Loucy (cell line): ENCODE results near the gene CHST11.

Experiments used
- H2AFZ ChIP-seq: fragments of 200-600 bp; sonication (generic); 2 replicates; pipeline ENCODE4 v1.6.0; 2016; ENCODE audit warnings: antibody characterized with exemption, mild to moderate bottlenecking, low read length, moderate library complexity
- H3F3A ChIP-seq: fragments of 200-600 bp; 2 replicates; pipeline ENCODE4 v1.6.0; 2016; ENCODE audit warnings: antibody characterized with exemption, low read depth, mild to moderate bottlenecking
- H3K27me3 ChIP-seq: fragments of 200-600 bp; sonication (generic); 2 replicates; pipeline ENCODE4 v1.6.1; 2014; ENCODE audit warnings: low read length, mild to moderate bottlenecking; ENCODE audit not compliant: insufficient read depth, poor library complexity, severe bottlenecking
- H3K36me3 ChIP-seq: fragments of 200-600 bp; sonication (generic); 2 replicates; pipeline ENCODE4 v1.6.1; 2016; ENCODE audit warnings: low read length; ENCODE audit not compliant: insufficient read depth
- H3K4me1 ChIP-seq: fragments of 200-600 bp; sonication (generic); 2 replicates; pipeline ENCODE4 v1.5.1; 2014; ENCODE audit warnings: low read length, mild to moderate bottlenecking; ENCODE audit not compliant: insufficient read depth, poor library complexity, severe bottlenecking
- H3K4me2 ChIP-seq: fragments of 200-600 bp; sonication (generic); 2 replicates; pipeline ENCODE4 v1.6.0; 2014; ENCODE audit warnings: antibody characterized with exemption, low read length, low read depth, mild to moderate bottlenecking; ENCODE audit not compliant: poor library complexity, severe bottlenecking
- H3K4me3 ChIP-seq: fragments of 200-600 bp; sonication (generic); 2 replicates; pipeline ENCODE4 v1.5.1; 2014; ENCODE audit warnings: low read length, mild to moderate bottlenecking, mixed read lengths; ENCODE audit not compliant: poor library complexity, severe bottlenecking
- H3K79me2 ChIP-seq: fragments of 200-600 bp; sonication (generic); 2 replicates; pipeline ENCODE4 v1.6.1; 2014; ENCODE audit warnings: low read length; ENCODE audit not compliant: insufficient read depth
- H3K9ac ChIP-seq: fragments of 200-600 bp; sonication (generic); 2 replicates; pipeline ENCODE4 v1.6.0; 2014; ENCODE audit warnings: mild to moderate bottlenecking, low read depth, low read length, moderate library complexity; ENCODE audit not compliant: poor library complexity, severe bottlenecking
- H3K9me2 ChIP-seq: fragments of 200-600 bp; sonication (generic); replicated peaks from 2 replicates; pipeline ENCODE4 v1.6.1; 2016; ENCODE audit warnings: low read depth, low read length, mixed read lengths
- H3K9me3 ChIP-seq: fragments of 200-600 bp; sonication (generic); 2 replicates; pipeline ENCODE4 v1.6.1; 2014; ENCODE audit warnings: mild to moderate bottlenecking, antibody characterized with exemption, low read length, low read depth; ENCODE audit not compliant: insufficient read depth
- H4K20me1 ChIP-seq: fragments of 200-600 bp; sonication (generic); 2 replicates; pipeline ENCODE4 v1.6.0; 2014; ENCODE audit warnings: antibody characterized with exemption, low read length, mild to moderate bottlenecking; ENCODE audit not compliant: insufficient read depth, poor library complexity, severe bottlenecking
- CTCF ChIP-seq: fragments of 200-600 bp; sonication (generic); conservative IDR thresholded peaks from 2 replicates; pipeline ENCODE4 v1.5.1; 2014; ENCODE audit warnings: mild to moderate bottlenecking, antibody characterized with exemption, low read length
- EZH2phosphoT487 ChIP-seq: fragments of 200-600 bp; IDR thresholded peaks from 2 replicates; pipeline ENCODE4 v1.6.1; 2018; ENCODE audit warnings: antibody characterized with exemption, mild to moderate bottlenecking, moderate library complexity, borderline replicate concordance

Gene CHST11

GRCh38 chr12:104510873-104511440 is 54.2 kb downstream of the CHST11 start:
- Histone ChIP-seq H3K79me2 (peaks cover 99% of the 10 kb centered on the region), H4K20me1 (peaks cover 97% of the 10 kb centered on the region)

DNA sequence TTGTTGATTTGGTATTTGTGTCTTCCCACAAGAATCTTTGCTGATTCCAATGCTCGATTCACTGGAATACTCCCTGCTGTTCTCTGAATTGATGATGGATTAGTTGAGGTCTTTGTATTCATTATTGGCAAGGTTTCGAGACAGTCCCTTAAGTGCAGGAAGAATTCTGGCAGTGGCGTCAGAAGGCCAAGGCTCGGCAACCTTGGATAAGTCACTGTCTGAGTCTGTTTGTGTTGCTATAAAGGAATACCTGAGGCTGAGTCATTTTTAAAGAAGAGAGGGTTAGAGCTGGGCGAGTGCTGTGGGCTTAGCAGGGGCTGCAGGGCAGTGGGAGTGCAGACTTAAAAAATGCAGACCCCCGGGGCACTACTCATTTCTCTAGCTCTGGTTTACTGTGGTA is 56.9 kb downstream of the CHST11 start:
- Histone ChIP-seq H3K27me3 (no peaks in the 10 kb centered on the region), H3K9me2 (no peaks in the 10 kb centered on the region), H3K4me1 (peaks cover 94% of the 10 kb centered on the region), H3K36me3 (peaks cover 35% of the 10 kb centered on the region; the same call in 1 of the 2 replicates), H3K9me3 (no peaks in the 10 kb centered on the region), H3K4me3 (no peak overlapping the region), H3F3A (peaks cover 19% of the 10 kb centered on the region), H3K9ac (no peak overlapping the region), H3K4me2 (no peak overlapping the region), H2AFZ (no peak overlapping the region), H3K79me2 (peaks cover 99% of the 10 kb centered on the region), H4K20me1 (peaks cover 92% of the 10 kb centered on the region)
- TF ChIP-seq CTCF (no peak), EZH2phosphoT487 (no peak)

More at GRCh38 chr12:104510873-104511440, 54.2 kb downstream of the CHST11 start:
- Histone ChIP-seq H3K36me3 (peaks cover 55% of the 10 kb centered on the region; the same call in 1 of the 2 replicates), H3K9me2 (no peaks in the 10 kb centered on the region), H2AFZ (no peak overlapping the region), H3K4me1 (peaks cover 94% of the 10 kb centered on the region), H3F3A (peaks cover 13% of the 10 kb centered on the region), H3K9ac (peak overlapping the region; percentile 41), H3K27me3 (no peaks in the 10 kb centered on the region), H3K9me3 (no peaks in the 10 kb centered on the region), H3K4me3 (peak overlapping the region; percentile 37), H3K4me2 (peak overlapping the region; percentile 62)
- TF ChIP-seq CTCF: no peak
- TF ChIP-seq EZH2phosphoT487: no peak

DNA sequence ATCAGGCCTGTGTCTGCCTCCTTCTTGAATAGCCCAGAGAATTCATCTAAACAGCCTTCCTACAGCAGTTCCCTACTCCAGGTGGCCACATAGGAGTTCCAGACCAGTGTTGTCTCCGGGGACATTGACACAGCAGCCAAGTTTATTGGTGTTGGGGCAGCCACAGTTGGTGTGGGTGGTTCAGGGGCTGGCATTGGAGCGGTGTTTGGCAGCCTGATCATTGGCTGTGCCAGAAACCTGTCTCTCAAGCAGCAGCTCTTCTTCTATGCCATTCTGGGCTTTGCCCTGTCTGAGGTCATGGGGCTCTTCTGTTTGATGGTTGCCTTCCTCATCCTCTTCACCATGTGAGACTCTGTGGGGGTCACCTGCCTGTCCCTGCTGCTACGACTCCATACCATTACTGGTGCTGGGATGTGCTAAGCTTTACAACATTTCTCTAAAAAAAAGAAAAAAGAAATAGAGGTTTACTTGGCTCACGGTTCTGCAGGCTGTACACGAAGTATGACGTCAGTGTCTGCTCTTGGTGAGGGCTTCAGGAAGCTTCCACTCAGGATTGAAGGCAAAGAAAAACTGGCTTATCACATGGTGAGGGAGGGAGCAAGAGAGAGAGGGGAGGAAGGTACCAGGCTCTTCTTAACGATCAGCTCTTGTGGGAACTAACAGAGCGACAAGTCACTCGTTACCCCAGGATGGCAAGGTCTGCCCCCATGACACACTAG is 57.5 kb downstream of the CHST11 start:
- Histone ChIP-seq H3K4me1 (peaks cover 93% of the 10 kb centered on the region), H3K79me2 (peaks cover 95% of the 10 kb centered on the region), H3K9me2 (no peaks in the 10 kb centered on the region), H3K9me3 (no peaks in the 10 kb centered on the region), H2AFZ (no peak overlapping the region), H3K36me3 (peaks cover 29% of the 10 kb centered on the region; the same call in 1 of the 2 replicates), H3K4me3 (no peak overlapping the region), H3K27me3 (no peaks in the 10 kb centered on the region), H3K4me2 (no peak overlapping the region), H4K20me1 (peaks cover 87% of the 10 kb centered on the region), H3F3A (peaks cover 21% of the 10 kb centered on the region), H3K9ac (no peak overlapping the region)
- TF ChIP-seq EZH2phosphoT487: no peak
- no peak for TF ChIP-seq CTCF
